Mucosa of gallbladder (tissue), 1 donor: ENCODE measurements around the gene DNASE1L2. TPM values are rescaled to one million over a fixed set of nuclear protein-coding genes. Genes with fewer than 3 reads are reported as not detected.

ENCODE experiments used
- DNase-seq: peaks from one replicate; pipeline ENCODE4 v3.0.0-alpha.2; 2020; ENCODE audit warnings: low spot score
- total RNA-seq: library from RNA; stranded (reverse); gene quantifications from one replicate; pipeline ENCODE4 v1.2.1, GENCODE V29; 2021
- donor health status: DM: no; HTN: no; CAD: no.

The DNASE1L2 gene
- total RNA-seq, 1 donor from 2014 or later, result 4.6 TPM

DNA sequence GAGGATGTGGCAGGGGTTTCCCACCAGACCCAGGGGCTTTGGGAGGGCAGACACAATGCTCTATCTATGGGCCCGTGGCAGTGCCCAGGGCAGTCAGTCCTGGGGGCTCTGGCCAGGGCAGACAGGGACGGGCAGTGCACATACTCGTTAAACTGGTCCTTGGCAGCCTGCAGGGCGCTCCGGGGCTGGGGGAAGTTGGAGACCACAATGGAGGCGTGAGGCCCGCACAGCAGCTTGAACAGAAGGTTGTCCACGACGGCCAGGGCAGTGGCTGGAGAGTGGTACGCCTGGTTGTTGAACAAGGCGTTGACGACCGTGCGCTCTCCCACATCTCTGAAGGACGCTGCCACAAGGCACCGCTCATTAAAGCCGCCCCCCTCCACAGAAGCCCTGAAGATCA, 50.3 kb downstream of the DNASE1L2 start:
- DNase-seq, result no peak

- no peak for DNase-seq
Observed at GRCh38 chr16:2287916-2288547, 51.8 kb downstream of the DNASE1L2 start.

Other genes with a start within 250 kb of the DNASE1L2 start
- gene SYNGR3, start 246.5 kb upstream of the DNASE1L2 start, total RNA-seq, result 1.4 TPM
- 42.1 TPM for gene ZNF598, start 226.6 kb upstream of the DNASE1L2 start, total RNA-seq
- 1.6 TPM for gene NPW, start 216.7 kb upstream of the DNASE1L2 start, total RNA-seq
- 121 TPM for gene NHERF2, start 209.5 kb upstream of the DNASE1L2 start, total RNA-seq
- 33.9 TPM for gene NTHL1, start 188.6 kb upstream of the DNASE1L2 start, total RNA-seq
- 185 TPM for gene TSC2, start 188.5 kb upstream of the DNASE1L2 start, total RNA-seq
- gene PKD1, start 100.5 kb upstream of the DNASE1L2 start, total RNA-seq, result 154 TPM
- gene RAB26, start 87.8 kb upstream of the DNASE1L2 start, total RNA-seq, result 7.7 TPM
- 100 TPM for gene TRAF7, start 80.7 kb upstream of the DNASE1L2 start, total RNA-seq
- 0.58 TPM for gene CASKIN1, start 39.8 kb upstream of the DNASE1L2 start, total RNA-seq
- 31.2 TPM for gene MLST8, start 31.0 kb upstream of the DNASE1L2 start, total RNA-seq
- 15.2 TPM for gene BRICD5, start 25.6 kb upstream of the DNASE1L2 start, total RNA-seq
- gene PGP, start 21.6 kb upstream of the DNASE1L2 start, total RNA-seq, result 19.7 TPM
- 33.3 TPM for gene E4F1, start 12.9 kb upstream of the DNASE1L2 start, total RNA-seq
- 69.9 TPM for gene ECI1, start 15.1 kb downstream of the DNASE1L2 start, total RNA-seq
- 114 TPM for gene RNPS1, start 31.7 kb downstream of the DNASE1L2 start, total RNA-seq
- gene ABCA3, start 104.3 kb downstream of the DNASE1L2 start, total RNA-seq, result 18.3 TPM
- gene CCNF, start 193.0 kb downstream of the DNASE1L2 start, total RNA-seq, result 3.7 TPM
- 0.60 TPM for gene TEDC2, start 223.7 kb downstream of the DNASE1L2 start, total RNA-seq
- gene NTN3, start 234.9 kb downstream of the DNASE1L2 start, total RNA-seq, result 0.46 TPM
- 20.6 TPM for gene TBC1D24, start 238.7 kb downstream of the DNASE1L2 start, total RNA-seq